B cell (primary cell): ENCODE measurements around the gene POC1B. TPM values are rescaled to one million over a fixed set of nuclear protein-coding genes. Genes with fewer than 3 reads are reported as not detected.

ENCODE experiments used
- ATAC-seq: fragments of 200-7000 bp; cut with Tn5 transposase; one replicate; pipeline ENCODE4 v1.10.0; 2021; ENCODE audit warnings: low read depth, mild to moderate bottlenecking, moderate number of reproducible peaks, moderate library complexity
- CTCF ChIA-PET: fragments of 350-600 bp; sonication (Branson Sonifier 250); formaldehyde crosslinking; loops from one replicate; lab custom pipeline; 2021; ENCODE audit warnings: antibody characterized with exemption, inconsistent platforms; lab: Charles Lee
- POLR2A ChIA-PET: fragments of 350-600 bp; sonication (Branson Sonifier 250); formaldehyde crosslinking; loops from one replicate; lab custom pipeline; 2021; ENCODE audit warnings: antibody characterized with exemption; lab: Charles Lee
- DNase-seq: peaks from one replicate; pipeline ENCODE4 v3.0.0; 2013
- H2AFZ ChIP-seq: 2 replicates; pipeline ENCODE4 v1.6.1; 2012; ENCODE audit warnings: mild to moderate bottlenecking, low read depth, low read length; ENCODE audit not compliant: insufficient read depth, poor library complexity, severe bottlenecking
- H3K27ac ChIP-seq, 2 donors: 1 replicate in 1 of 2; 2 replicates in 1 of 2; pipeline ENCODE4 v1.5.1; 2012 to 2013; ENCODE audit warnings: low read length in 2 of 2, mild to moderate bottlenecking in 2 of 2, moderate library complexity in 1 of 2
- H3K27me3 ChIP-seq, 4 experiments: fragments of 200-600 bp in 1 of 4; sonication (generic) in 1 of 4; replicated peaks in 1 of 4; 1 replicate in 2 of 4; 2 replicates in 2 of 4; pipeline versions ENCODE4 v1.6.1 to v1.7.0; 2013 to 2016; ENCODE audit warnings: low read length in 3 of 4, mild to moderate bottlenecking in 2 of 4, mixed read lengths in 1 of 4, moderate library complexity in 1 of 4; ENCODE audit not compliant: insufficient read depth in 4 of 4, control insufficient read depth in 3 of 4; ENCODE audit errors: control extremely low read depth in 1 of 4
- H3K36me3 ChIP-seq, 2 experiments: replicated peaks in 1 of 2; 1 replicate in 1 of 2; 2 replicates in 1 of 2; pipeline versions ENCODE4 v1.6.1 to v1.7.1; 2013; ENCODE audit warnings: low read length in 1 of 2; ENCODE audit not compliant: insufficient read depth in 2 of 2, control insufficient read depth in 1 of 2; ENCODE audit errors: control extremely low read depth in 1 of 2, extremely low read depth in 1 of 2
- H3K4me1 ChIP-seq, 2 donors: fragments of 200-600 bp in 1 of 2; sonication (generic) in 1 of 2; 1 replicate in 1 of 2; 2 replicates in 1 of 2; pipeline versions ENCODE4 v1.5.1 to v1.6.1; 2013 to 2017; ENCODE audit warnings: low read length in 2 of 2; ENCODE audit not compliant: control insufficient read depth in 2 of 2, insufficient read depth in 2 of 2
- H3K4me2 ChIP-seq: replicated peaks from 2 replicates; pipeline ENCODE3; 2012; ENCODE audit warnings: mild to moderate bottlenecking, low read depth, low read length; ENCODE audit not compliant: poor library complexity, severe bottlenecking
- H3K4me3 ChIP-seq, 5 experiments: fragments of 200-600 bp in 1 of 5; sonication (generic) in 1 of 5; 1 replicate in 3 of 5; 2 replicates in 2 of 5; pipeline versions ENCODE4 v1.5.1 to v1.7.0; 2011 to 2016; ENCODE audit warnings: low read length in 4 of 5, mild to moderate bottlenecking in 4 of 5, low read depth in 2 of 5, control low read depth in 1 of 5, moderate library complexity in 1 of 5; ENCODE audit not compliant: insufficient read depth in 1 of 5; ENCODE audit errors: control extremely low read depth in 1 of 5, extremely low read depth in 1 of 5
- H3K79me2 ChIP-seq: fragments of 200-600 bp; sonication (generic); one replicate; pipeline ENCODE4 v1.6.0; 2016; ENCODE audit warnings: low read length; ENCODE audit not compliant: control insufficient read depth, insufficient read depth
- H3K9ac ChIP-seq: fragments of 200-600 bp; sonication (generic); 2 replicates; pipeline ENCODE4 v1.6.1; 2017; ENCODE audit warnings: mild to moderate bottlenecking, low read length, moderate library complexity
- H3K9me3 ChIP-seq, 3 donors: one replicate each; pipeline versions ENCODE4 v1.6.1 to v1.7.1; 2013; ENCODE audit warnings: low read length in 2 of 3; ENCODE audit not compliant: control insufficient read depth in 2 of 3, insufficient read depth in 1 of 3; ENCODE audit errors: control extremely low read depth in 1 of 3
- H4K20me1 ChIP-seq: 2 replicates; pipeline ENCODE4 v1.6.0; 2012; ENCODE audit warnings: mild to moderate bottlenecking, low read length; ENCODE audit not compliant: insufficient read depth, control insufficient read depth, poor library complexity, severe bottlenecking
- H3K27ac Mint-ChIP-seq: one replicate; pipeline ENCODE4 v1.8.0; 2021; ENCODE audit warnings: mixed read lengths
- H3K27me3 Mint-ChIP-seq: one replicate; pipeline ENCODE4 v1.8.0; 2021; ENCODE audit warnings: mixed read lengths
- H3K4me1 Mint-ChIP-seq: one replicate; pipeline ENCODE4 v1.8.0; 2021; ENCODE audit warnings: mixed read lengths
- H3K4me3 Mint-ChIP-seq: one replicate; pipeline ENCODE4 v1.8.0; 2021; ENCODE audit warnings: mixed read lengths
- H3K9me3 Mint-ChIP-seq: one replicate; pipeline ENCODE4 v1.8.0; 2022; ENCODE audit warnings: mixed read lengths; ENCODE audit not compliant: insufficient read depth
- EZH2 ChIP-seq: IDR thresholded peaks from 2 replicates; pipeline ENCODE4 v1.6.1; 2012; ENCODE audit warnings: borderline replicate concordance, low read depth, mild to moderate bottlenecking, moderate library complexity, low read length; ENCODE audit not compliant: insufficient read depth, poor library complexity, severe bottlenecking
- WGBS: methylation state at CpG from one replicate; pipeline ENCODE4 v1.1.5; 2013; ENCODE audit warnings: missing lambda C conversion rate; ENCODE audit not compliant: insufficient coverage; 5-methylcytosine and 5-hydroxymethylcytosine counted together
- intact Hi-C: fragments of 100-400 bp; cut with micrococcal nuclease; formaldehyde crosslinking; loops from one replicate; pipeline ENCODE4 v1.10.0; 2022
- polyA plus RNA-seq: library from polyadenylated mRNA; depleted of rRNA; stranded (reverse); fragments of >200 nt; gene quantifications from 2 replicates; pipeline ENCODE4 v1.2.3, GENCODE V29; 2012
- total RNA-seq, 2 donors: library from RNA; stranded (reverse); fragments of 120-200 nt in 1 of 2; gene quantifications; 1 replicate in 1 of 2; 2 replicates in 1 of 2; pipeline versions ENCODE4 v1.2.3 to v1.2.4, GENCODE V29; 2013 to 2022
- TF ChIP-seq, protein P1 (sequence below): fragments of 200-600 bp; IDR thresholded peaks from one replicate; pipeline ENCODE4 v1.8.0; 2022; ENCODE audit warnings: antibody characterized with exemption, mild to moderate bottlenecking

Gene POC1B
- total and polyA plus RNA-seq, 2 donors (not counting 1 experiment from before 2014, with no cell fraction given): 12.0 to 39.5 TPM

DNA sequence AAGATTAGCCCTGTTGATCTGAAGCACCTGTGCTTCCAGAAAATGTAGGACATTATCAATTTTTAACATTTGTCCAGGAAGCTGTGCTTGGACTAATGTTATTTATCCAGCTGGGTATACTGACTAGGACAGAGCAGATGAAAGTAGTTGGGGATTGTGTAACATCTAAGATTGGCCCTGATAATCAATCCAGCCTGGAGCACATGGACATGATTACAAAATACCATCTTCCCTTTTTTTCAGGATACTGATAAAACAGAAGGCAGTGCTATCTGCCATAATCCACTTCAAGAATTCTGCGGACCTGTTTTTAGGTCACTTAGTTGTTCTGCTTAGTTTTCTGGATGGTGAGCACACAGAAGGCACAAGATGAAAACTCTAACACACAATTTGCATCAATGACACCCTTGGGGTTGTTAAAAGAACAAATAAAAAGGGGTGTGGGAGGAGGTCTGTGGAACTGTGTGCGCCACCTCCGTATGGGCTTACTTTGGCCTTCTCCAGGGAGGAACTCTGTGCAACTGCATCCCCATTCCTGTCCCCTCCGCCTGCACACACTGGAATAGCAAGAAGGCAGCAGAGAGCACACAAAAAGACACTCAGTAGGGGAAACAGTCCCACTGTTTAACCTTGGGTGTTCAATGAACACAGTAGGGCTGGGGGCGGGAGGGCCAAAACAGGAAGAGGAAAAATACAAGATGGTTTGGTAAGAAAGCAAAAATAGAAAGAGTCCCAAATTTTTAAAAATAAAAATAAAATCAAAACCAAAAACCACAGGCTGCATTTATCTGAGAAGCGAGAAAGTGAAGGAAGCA is 142.4 kb downstream of the POC1B start:
- Mint-ChIP-seq H3K4me1 (no peaks in the 10 kb centered on the region), H3K4me3 (no peak overlapping the region), H3K27me3 (no peaks in the 10 kb centered on the region), H3K9me3 (no peaks in the 10 kb centered on the region), H3K27ac (no peak overlapping the region)
- intact Hi-C loops: no loop called here
- DNase-seq: no peak
- no peak overlapping the region for H3K9ac ChIP-seq
- no peaks in the 10 kb centered on the region for H3K4me1 ChIP-seq
- TF ChIP-seq, protein P1, sequence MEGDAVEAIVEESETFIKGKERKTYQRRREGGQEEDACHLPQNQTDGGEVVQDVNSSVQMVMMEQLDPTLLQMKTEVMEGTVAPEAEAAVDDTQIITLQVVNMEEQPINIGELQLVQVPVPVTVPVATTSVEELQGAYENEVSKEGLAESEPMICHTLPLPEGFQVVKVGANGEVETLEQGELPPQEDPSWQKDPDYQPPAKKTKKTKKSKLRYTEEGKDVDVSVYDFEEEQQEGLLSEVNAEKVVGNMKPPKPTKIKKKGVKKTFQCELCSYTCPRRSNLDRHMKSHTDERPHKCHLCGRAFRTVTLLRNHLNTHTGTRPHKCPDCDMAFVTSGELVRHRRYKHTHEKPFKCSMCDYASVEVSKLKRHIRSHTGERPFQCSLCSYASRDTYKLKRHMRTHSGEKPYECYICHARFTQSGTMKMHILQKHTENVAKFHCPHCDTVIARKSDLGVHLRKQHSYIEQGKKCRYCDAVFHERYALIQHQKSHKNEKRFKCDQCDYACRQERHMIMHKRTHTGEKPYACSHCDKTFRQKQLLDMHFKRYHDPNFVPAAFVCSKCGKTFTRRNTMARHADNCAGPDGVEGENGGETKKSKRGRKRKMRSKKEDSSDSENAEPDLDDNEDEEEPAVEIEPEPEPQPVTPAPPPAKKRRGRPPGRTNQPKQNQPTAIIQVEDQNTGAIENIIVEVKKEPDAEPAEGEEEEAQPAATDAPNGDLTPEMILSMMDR: no peak
- no peak for TF ChIP-seq EZH2
- H3K79me2 ChIP-seq: no peaks in the 10 kb centered on the region
- H3K4me3 ChIP-seq: no peak overlapping the region
- no peaks in the 10 kb centered on the region for H3K9me3 ChIP-seq
- no peaks in the 10 kb centered on the region for H3K27me3 ChIP-seq
- no peak for ATAC-seq
- no peaks in the 10 kb centered on the region for H4K20me1 ChIP-seq
- ChIA-PET POLR2A (no interaction called here), CTCF (no interaction called here)
- H3K27ac ChIP-seq: no peak overlapping the region
- H2AFZ ChIP-seq: no peak overlapping the region
- H3K4me2 ChIP-seq: no peak overlapping the region
- no peaks in the 10 kb centered on the region for H3K36me3 ChIP-seq
- WGBS: 33% methylated on average over 1 of the region's 6 CpGs

- Histone ChIP-seq H3K4me1 (no peaks in the 10 kb centered on the region), H3K27ac (no peak overlapping the region), H3K4me2 (no peak overlapping the region), H3K9me3 (no peaks in the 10 kb centered on the region), H3K36me3 (no peaks in the 10 kb centered on the region), H3K4me3 (no peak overlapping the region), H3K27me3 (no peaks in the 10 kb centered on the region), H3K9ac (no peak overlapping the region), H3K79me2 (no peaks in the 10 kb centered on the region), H4K20me1 (no peaks in the 10 kb centered on the region), H2AFZ (no peak overlapping the region)
- Mint-ChIP-seq H3K9me3 (no peaks in the 10 kb centered on the region), H3K4me1 (no peaks in the 10 kb centered on the region), H3K27ac (no peak overlapping the region), H3K27me3 (no peaks in the 10 kb centered on the region), H3K4me3 (no peak overlapping the region)
- ChIA-PET POLR2A (no interaction called here), CTCF (no interaction called here)
- TF ChIP-seq EZH2: no peak
- TF ChIP-seq, protein P1: no peak
- no CpG with 5 or more reads among the region's 5 CpGs for WGBS
- DNase-seq (no peak), ATAC-seq (no peak)
- intact Hi-C loops: no loop called here
Measured at GRCh38 chr12:89382328-89382727, 143.5 kb downstream of the POC1B start.
